ENCODE data around the gene TAF3.

- TF ChIP-seq CTCF (IDR thresholded peaks at IDR 0.05) (no peak), EZH2 (IDR thresholded peaks at IDR 0.05; ENCODE audit: borderline replicate concordance, insufficient read depth, low read depth, low read length, poor library complexity, severe bottlenecking) (no peak)
These were observed 72.5 kb downstream of the TAF3 start for GRCh38 chr10:7890781-7891180.
